Smooth muscle cell (in vitro differentiated cells): ENCODE measurements around the gene ELAVL1. TPM values are rescaled to one million over a fixed set of nuclear protein-coding genes. Genes with fewer than 3 reads are reported as not detected.

ENCODE experiments used
- DNase-seq: peaks from one replicate; lab custom pipeline; 2025; ENCODE audit not compliant: unreplicated experiment; lab: John Stamatoyannopoulos, UW
- H2AFZ ChIP-seq: fragments of 200-600 bp; sonication (generic); 2 replicates; pipeline ENCODE4 v1.6.0; 2016; ENCODE audit warnings: antibody characterized with exemption, low read depth, mild to moderate bottlenecking
- H3F3A ChIP-seq: fragments of 200-600 bp; sonication (generic); 2 replicates; pipeline ENCODE4 v1.6.0; 2017; ENCODE audit warnings: antibody characterized with exemption, low read depth
- H3K27ac ChIP-seq: fragments of 200-600 bp; sonication (generic); 2 replicates; pipeline ENCODE4 v1.5.1; 2016; ENCODE audit warnings: low read depth, mild to moderate bottlenecking
- H3K27me3 ChIP-seq: fragments of 200-600 bp; sonication (generic); 2 replicates; pipeline ENCODE4 v1.6.1; 2016; ENCODE audit warnings: low read depth, mild to moderate bottlenecking
- H3K36me3 ChIP-seq: fragments of 200-600 bp; sonication (generic); 2 replicates; pipeline ENCODE4 v1.5.1; 2016; ENCODE audit warnings: low read depth
- H3K4me1 ChIP-seq: fragments of 200-600 bp; sonication (generic); 2 replicates; pipeline ENCODE4 v1.5.1; 2016; ENCODE audit warnings: low read depth
- H3K4me2 ChIP-seq: fragments of 200-600 bp; sonication (generic); 2 replicates; pipeline ENCODE4 v1.6.0; 2016; ENCODE audit warnings: mild to moderate bottlenecking
- H3K4me3 ChIP-seq: fragments of 200-600 bp; sonication (generic); 2 replicates; pipeline ENCODE4 v1.5.1; 2016; ENCODE audit warnings: mild to moderate bottlenecking
- H3K79me2 ChIP-seq: fragments of 200-600 bp; sonication (generic); 2 replicates; pipeline ENCODE4 v1.6.0; 2016; ENCODE audit warnings: low read depth, mild to moderate bottlenecking
- H3K9ac ChIP-seq: fragments of 200-600 bp; sonication (generic); 2 replicates; pipeline ENCODE4 v1.6.0; 2016; ENCODE audit warnings: low read depth
- H3K9me3 ChIP-seq: fragments of 200-600 bp; sonication (generic); replicated peaks from 2 replicates; pipeline ENCODE4 v1.5.1; 2016; ENCODE audit warnings: low read depth
- H4K20me1 ChIP-seq: fragments of 200-600 bp; sonication (generic); 2 replicates; pipeline ENCODE4 v1.6.0; 2016; ENCODE audit warnings: low read depth
- WGBS: methylation state at CpG from one replicate; pipeline ENCODE4 v1.1.7; 2016; ENCODE audit warnings: low lambda C conversion rate; 5-methylcytosine and 5-hydroxymethylcytosine counted together
- polyA plus RNA-seq: library from polyadenylated mRNA; unstranded; fragments of >200 nt; fragmentation: Nextera tagmentation; extraction: Ambion mirVana; gene quantifications from 2 replicates; pipeline ENCODE4 v1.2.1, GENCODE V29; 2016
- total RNA-seq: library from RNA; depleted of rRNA; stranded (reverse); fragments of >200 nt; gene quantifications from 2 replicates; pipeline ENCODE4 v1.2.3, GENCODE V29; 2014
- TF ChIP-seq, protein P1 (sequence below): fragments of 200-600 bp; sonication (generic); IDR thresholded peaks from 2 replicates; pipeline ENCODE4 v1.5.1; 2017; ENCODE audit warnings: borderline replicate concordance, mild to moderate bottlenecking, antibody characterized with exemption; ENCODE audit not compliant: insufficient read depth, poor library complexity, severe bottlenecking

Gene ELAVL1
- total and polyA plus RNA-seq, 2 experiments from 2014 or later, result 47.9 to 90.7 TPM

DNA sequence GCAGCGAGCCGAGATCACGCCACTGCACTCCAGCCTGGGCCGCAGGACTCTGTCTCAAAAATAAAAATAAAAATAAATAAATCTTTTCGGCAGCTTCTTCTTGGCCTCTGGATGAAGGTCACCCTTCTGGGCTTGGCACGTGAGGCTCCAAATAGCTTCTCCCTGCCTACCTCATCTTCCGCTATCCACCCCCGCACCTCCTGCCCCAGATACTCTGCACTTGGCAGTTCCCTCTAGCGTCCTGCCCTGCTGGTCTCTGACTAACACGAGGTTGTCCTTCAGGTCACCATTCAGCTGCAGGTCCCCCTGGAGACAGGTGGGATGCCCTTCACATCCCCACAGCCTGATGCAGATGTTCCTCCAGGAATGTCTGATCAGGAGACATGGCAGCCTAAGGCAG, 38.6 kb upstream of the ELAVL1 start:
- Histone ChIP-seq H3K79me2 (no peaks in the 10 kb centered on the region), H2AFZ (no peak overlapping the region), H3K9me3 (no peaks in the 10 kb centered on the region), H3K27ac (no peak overlapping the region), H3K36me3 (no peaks in the 10 kb centered on the region), H3K4me1 (no peaks in the 10 kb centered on the region), H3K4me3 (no peak overlapping the region), H3K4me2 (no peak overlapping the region), H3F3A (no peaks in the 10 kb centered on the region), H4K20me1 (no peaks in the 10 kb centered on the region), H3K27me3 (no peaks in the 10 kb centered on the region), H3K9ac (no peak overlapping the region)
- TF ChIP-seq, protein P1, sequence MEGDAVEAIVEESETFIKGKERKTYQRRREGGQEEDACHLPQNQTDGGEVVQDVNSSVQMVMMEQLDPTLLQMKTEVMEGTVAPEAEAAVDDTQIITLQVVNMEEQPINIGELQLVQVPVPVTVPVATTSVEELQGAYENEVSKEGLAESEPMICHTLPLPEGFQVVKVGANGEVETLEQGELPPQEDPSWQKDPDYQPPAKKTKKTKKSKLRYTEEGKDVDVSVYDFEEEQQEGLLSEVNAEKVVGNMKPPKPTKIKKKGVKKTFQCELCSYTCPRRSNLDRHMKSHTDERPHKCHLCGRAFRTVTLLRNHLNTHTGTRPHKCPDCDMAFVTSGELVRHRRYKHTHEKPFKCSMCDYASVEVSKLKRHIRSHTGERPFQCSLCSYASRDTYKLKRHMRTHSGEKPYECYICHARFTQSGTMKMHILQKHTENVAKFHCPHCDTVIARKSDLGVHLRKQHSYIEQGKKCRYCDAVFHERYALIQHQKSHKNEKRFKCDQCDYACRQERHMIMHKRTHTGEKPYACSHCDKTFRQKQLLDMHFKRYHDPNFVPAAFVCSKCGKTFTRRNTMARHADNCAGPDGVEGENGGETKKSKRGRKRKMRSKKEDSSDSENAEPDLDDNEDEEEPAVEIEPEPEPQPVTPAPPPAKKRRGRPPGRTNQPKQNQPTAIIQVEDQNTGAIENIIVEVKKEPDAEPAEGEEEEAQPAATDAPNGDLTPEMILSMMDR, result no peak
- no peak for DNase-seq
- 91% methylated on average over 10 of the region's 10 CpGs for WGBS

- Histone ChIP-seq H3K9ac (no peak overlapping the region), H3K36me3 (no peaks in the 10 kb centered on the region), H3K79me2 (no peaks in the 10 kb centered on the region), H3F3A (no peaks in the 10 kb centered on the region), H3K27me3 (no peaks in the 10 kb centered on the region), H3K9me3 (no peaks in the 10 kb centered on the region), H3K4me1 (no peaks in the 10 kb centered on the region), H3K4me3 (no peak overlapping the region), H3K4me2 (no peak overlapping the region), H2AFZ (no peak overlapping the region), H3K27ac (no peak overlapping the region), H4K20me1 (no peaks in the 10 kb centered on the region)
- TF ChIP-seq, protein P1, result no peak
- no peak for DNase-seq
- 97% methylated on average over 9 of the region's 9 CpGs for WGBS
These were observed 37.5 kb upstream of the ELAVL1 start for GRCh38 chr19:8042900-8043299.

GRCh38 chr19:8041531-8041931, 36.1 kb upstream of the ELAVL1 start:
- H3K4me2 ChIP-seq, result no peak overlapping the region
- DNase-seq, result no peak
- TF ChIP-seq, protein P1, result no peak
- H4K20me1 ChIP-seq, result no peaks in the 10 kb centered on the region
- H3K4me1 ChIP-seq, result no peaks in the 10 kb centered on the region
- no peak overlapping the region for H3K27ac ChIP-seq
- no peaks in the 10 kb centered on the region for H3K27me3 ChIP-seq
- no peaks in the 10 kb centered on the region for H3K36me3 ChIP-seq
- H3K4me3 ChIP-seq, result no peak overlapping the region
- no peak overlapping the region for H2AFZ ChIP-seq
- no peaks in the 10 kb centered on the region for H3K79me2 ChIP-seq
- no peak overlapping the region for H3K9ac ChIP-seq
- H3K9me3 ChIP-seq, result no peaks in the 10 kb centered on the region
- WGBS, result 78% methylated on average over 6 of the region's 7 CpGs
- H3F3A ChIP-seq, result no peaks in the 10 kb centered on the region

GRCh38 chr19:8039231-8039630, 33.8 kb upstream of the ELAVL1 start:
- TF ChIP-seq, protein P1, result no peak
- Histone ChIP-seq H3K79me2 (no peaks in the 10 kb centered on the region), H3K4me1 (no peaks in the 10 kb centered on the region), H3K9me3 (no peaks in the 10 kb centered on the region), H2AFZ (no peak overlapping the region), H3K36me3 (no peaks in the 10 kb centered on the region), H3K27me3 (no peaks in the 10 kb centered on the region), H3K9ac (no peak overlapping the region), H4K20me1 (no peaks in the 10 kb centered on the region), H3K4me3 (no peak overlapping the region), H3K27ac (no peak overlapping the region), H3F3A (no peaks in the 10 kb centered on the region), H3K4me2 (no peak overlapping the region)
- DNase-seq, result no peak
- WGBS, result 83% methylated on average over 3 of the region's 3 CpGs
